K562 (cell line): ENCODE results near the gene DNAJB2. TPM values are rescaled to one million over a fixed set of nuclear protein-coding genes. Genes with fewer than 3 reads are reported as not detected.

Experiments used
- ASH1L ChIP-seq: fragments of 450-650 bp; IDR thresholded peaks from 2 replicates; pipeline ENCODE4 v1.6.1; 2018; ENCODE audit warnings: borderline replicate concordance, mild to moderate bottlenecking, low read depth; ENCODE audit not compliant: partially characterized antibody
- ATF7 ChIP-seq: fragments of 450-650 bp; IDR thresholded peaks from 2 replicates; pipeline ENCODE4 v1.7.1; 2014; ENCODE audit warnings: mild to moderate bottlenecking, moderate library complexity
- CCNT2 ChIP-seq: IDR thresholded peaks from 2 replicates; pipeline ENCODE4 v1.6.1; 2011; ENCODE audit warnings: borderline replicate concordance, low read depth, mild to moderate bottlenecking, moderate library complexity, mixed read lengths, low read length; ENCODE audit not compliant: insufficient read length; ENCODE audit errors: extremely low read depth
- CEBPB ChIP-seq: fragments of 450-650 bp; IDR thresholded peaks from 2 replicates; pipeline ENCODE4 v1.6.1; 2016; ENCODE audit warnings: missing genetic modification characterization, missing compliant biosample characterization
- GABPB2 ChIP-seq: fragments of 250-450 bp; sonication (Bioruptor Pico); conservative IDR thresholded peaks from 2 replicates; pipeline ENCODE4 v1.5.1; 2021; ENCODE audit warnings: mild to moderate bottlenecking
- GTF2F1 ChIP-seq: IDR thresholded peaks from 2 replicates; pipeline ENCODE4 v1.6.1; 2011; ENCODE audit warnings: low read depth, low read length, improper control_type of control experiment
- KLF16 ChIP-seq: IDR thresholded peaks from 2 replicates; pipeline ENCODE4 v1.6.1; 2016; ENCODE audit warnings: antibody characterized with exemption
- MCM3 ChIP-seq: fragments of 450-650 bp; IDR thresholded peaks from 2 replicates; pipeline ENCODE4 v1.6.1; 2016
- NBN ChIP-seq: fragments of 450-650 bp; IDR thresholded peaks from 2 replicates; pipeline ENCODE4 v1.6.1; 2016; ENCODE audit warnings: low read depth, mild to moderate bottlenecking
- NFE2 ChIP-seq: IDR thresholded peaks from 2 replicates; pipeline ENCODE4 v1.6.1; 2014; ENCODE audit warnings: antibody characterized with exemption, low read depth
- NONO ChIP-seq, 2 experiments: fragments of 200-400 bp in 1 of 2; fragments of 450-650 bp in 1 of 2; formaldehyde crosslinking in 1 of 2; IDR thresholded peaks; 2 replicates each; pipeline ENCODE4 v1.6.1; 2017; ENCODE audit warnings: low read depth in 2 of 2, mild to moderate bottlenecking in 2 of 2, moderate library complexity in 2 of 2, low read length in 1 of 2
- PHF21A ChIP-seq: fragments of 450-650 bp; IDR thresholded peaks from 2 replicates; pipeline ENCODE4 v1.6.1; 2017; ENCODE audit warnings: low read depth, borderline replicate concordance
- PHF8 ChIP-seq: fragments of 200-600 bp; sonication (generic); IDR thresholded peaks from 2 replicates; pipeline ENCODE4 v1.6.1; 2012; ENCODE audit warnings: mixed run types, mild to moderate bottlenecking, inconsistent platforms, low read length, moderate library complexity, borderline replicate concordance
- RAD21 ChIP-seq, 2 experiments: fragments of 250-450 bp in 1 of 2; fragments of 450-650 bp in 1 of 2; sonication (Bioruptor Pico) in 1 of 2; formaldehyde crosslinking in 1 of 2; IDR thresholded peaks in 1 of 2; conservative IDR thresholded peaks in 1 of 2; 2 replicates each; pipeline versions ENCODE4 v1.4.0 to v1.8.0; 2020 to 2022; ENCODE audit warnings: mild to moderate bottlenecking in 2 of 2, moderate library complexity in 1 of 2
- RB1 ChIP-seq: fragments of 450-650 bp; IDR thresholded peaks from 2 replicates; pipeline ENCODE4 v1.6.1; 2017; ENCODE audit warnings: low read depth, mild to moderate bottlenecking
- SMAD1 ChIP-seq: fragments of 150-350 bp; IDR thresholded peaks from 2 replicates; pipeline ENCODE4 v1.6.1; 2014; ENCODE audit warnings: low read length, low read depth; ENCODE audit not compliant: partially characterized antibody
- ZBTB17 ChIP-seq: fragments of 450-650 bp; formaldehyde crosslinking; IDR thresholded peaks from 2 replicates; pipeline ENCODE4 v1.4.0; 2020; ENCODE audit warnings: mild to moderate bottlenecking
- ZNF165 ChIP-seq: fragments of 250-450 bp; sonication (Bioruptor Pico); IDR thresholded peaks from 2 replicates; pipeline ENCODE4 v1.4.0; 2020; ENCODE audit warnings: borderline replicate concordance
- ZNF316 ChIP-seq: fragments of 450-650 bp; IDR thresholded peaks from 2 replicates; pipeline ENCODE4 v1.6.1; 2016
- ZNF444 ChIP-seq: fragments of 250-450 bp; sonication (Bioruptor Pico); IDR thresholded peaks from 2 replicates; pipeline ENCODE4 v1.4.0; 2020; ENCODE audit warnings: mild to moderate bottlenecking, moderate library complexity
- ZNF507 ChIP-seq: conservative IDR thresholded peaks from 2 replicates; pipeline ENCODE4 v1.6.1; 2017; ENCODE audit warnings: missing genetic modification characterization, missing compliant biosample characterization
- polyA plus RNA-seq, 8 experiments: library from polyadenylated mRNA; depleted of rRNA in 4 of 8; stranded (reverse) in 5 of 8; unstranded in 3 of 8; fragments of >200 nt; fragmentation: Nextera tagmentation in 2 of 8; fragmentation: Illumina TruSeq in 1 of 8; extraction: Ambion mirVana in 2 of 8; extraction: Trizol in 1 of 8; gene quantifications; 2 replicates each; pipeline versions ENCODE4 v1.2.1 to v1.2.3, GENCODE V29; 2011 to 2014; ENCODE audit warnings: inconsistent platforms in 1 of 8, missing spikeins in 1 of 8
- total RNA-seq, 7 experiments: library from RNA; depleted of rRNA in 6 of 7; stranded (reverse); fragments of >200 nt in 6 of 7; fragmentation: Illumina TruSeq in 2 of 7; extraction: Trizol in 2 of 7; gene quantifications; 2 replicates each; pipeline versions ENCODE4 v1.2.1 to v1.2.3, GENCODE V29; 2011 to 2021; ENCODE audit warnings: low replicate concordance in 1 of 7
- TF ChIP-seq, protein P1 (sequence below): fragments of 250-450 bp; sonication (Bioruptor Pico); IDR thresholded peaks from 2 replicates; pipeline ENCODE4 v1.4.0; 2020; ENCODE audit warnings: mild to moderate bottlenecking, moderate library complexity, borderline replicate concordance
- TF ChIP-seq, protein P2 (sequence below): fragments of 250-450 bp; sonication (Bioruptor Pico); IDR thresholded peaks from 2 replicates; pipeline ENCODE4 v1.5.0; 2021

Gene DNAJB2
- total and polyA plus RNA-seq, 9 of the 15 experiments (the other 6 are each of a cell fraction or from before 2014, with no cell fraction given): 0.08 to 3.0 (median 2.2) TPM; not detected in 1

DNA sequence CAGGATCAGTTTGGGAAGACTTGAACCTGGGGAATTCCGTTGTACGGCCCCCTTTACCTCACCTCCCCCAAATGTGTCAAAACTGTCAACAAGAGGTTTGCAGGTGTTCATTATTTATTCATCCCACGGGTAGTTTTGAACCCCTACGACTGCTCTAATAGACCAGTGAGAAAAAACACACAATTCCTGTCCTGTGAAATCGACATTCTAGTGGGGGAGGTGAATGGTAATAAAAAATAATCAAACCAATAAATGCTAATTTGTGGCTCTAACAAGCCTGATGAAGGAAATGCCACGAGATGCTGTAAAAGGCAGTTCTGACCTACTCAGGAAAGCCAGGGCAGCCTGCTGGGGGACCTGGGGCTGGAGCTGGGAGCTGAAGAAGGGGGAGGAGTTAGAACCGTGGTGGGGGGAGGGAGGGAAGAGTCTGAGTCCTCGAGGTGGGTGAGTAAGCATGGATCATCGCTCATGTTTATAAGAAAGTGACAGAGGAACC, 463 bp upstream of the DNAJB2 start (continued):
- TF ChIP-seq, protein P1, sequence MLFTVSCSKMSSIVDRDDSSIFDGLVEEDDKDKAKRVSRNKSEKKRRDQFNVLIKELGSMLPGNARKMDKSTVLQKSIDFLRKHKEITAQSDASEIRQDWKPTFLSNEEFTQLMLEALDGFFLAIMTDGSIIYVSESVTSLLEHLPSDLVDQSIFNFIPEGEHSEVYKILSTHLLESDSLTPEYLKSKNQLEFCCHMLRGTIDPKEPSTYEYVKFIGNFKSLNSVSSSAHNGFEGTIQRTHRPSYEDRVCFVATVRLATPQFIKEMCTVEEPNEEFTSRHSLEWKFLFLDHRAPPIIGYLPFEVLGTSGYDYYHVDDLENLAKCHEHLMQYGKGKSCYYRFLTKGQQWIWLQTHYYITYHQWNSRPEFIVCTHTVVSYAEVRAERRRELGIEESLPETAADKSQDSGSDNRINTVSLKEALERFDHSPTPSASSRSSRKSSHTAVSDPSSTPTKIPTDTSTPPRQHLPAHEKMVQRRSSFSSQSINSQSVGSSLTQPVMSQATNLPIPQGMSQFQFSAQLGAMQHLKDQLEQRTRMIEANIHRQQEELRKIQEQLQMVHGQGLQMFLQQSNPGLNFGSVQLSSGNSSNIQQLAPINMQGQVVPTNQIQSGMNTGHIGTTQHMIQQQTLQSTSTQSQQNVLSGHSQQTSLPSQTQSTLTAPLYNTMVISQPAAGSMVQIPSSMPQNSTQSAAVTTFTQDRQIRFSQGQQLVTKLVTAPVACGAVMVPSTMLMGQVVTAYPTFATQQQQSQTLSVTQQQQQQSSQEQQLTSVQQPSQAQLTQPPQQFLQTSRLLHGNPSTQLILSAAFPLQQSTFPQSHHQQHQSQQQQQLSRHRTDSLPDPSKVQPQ (CRISPR knock-in tag): no peak
- TF ChIP-seq MCM3 (no peak), ZNF507 (tag) (no peak), GTF2F1 (no peak), NBN (peak; percentile 28; the same call in 1 of the 2 replicates), CCNT2 (no peak), PHF21A (no peak), NFE2 (peak; percentile 37; the same call in 1 of the 2 replicates), PHF8 (peak; percentile 33; the same call in 1 of the 2 replicates), KLF16 (no peak), ASH1L (no peak), SMAD1 (no peak), ZBTB17 (CRISPR knock-in tag) (no peak), ZNF165 (CRISPR knock-in tag) (no peak), RAD21 (CRISPR knock-in tag; conservative IDR thresholded peaks at IDR 0.05 in 1 of 2, IDR thresholded peaks at IDR 0.05 in 1 of 2) (0 out of 4 replicates have a peak, but pooled peaks of 1 of the 2 experiments have one; percentile 12), GABPB2 (CRISPR knock-in tag) (no peak), ZNF316 (peak; percentile 25; the same call in 1 of the 2 replicates), RB1 (no peak), ZNF444 (CRISPR knock-in tag) (no peak), CEBPB (tag) (no peak), ATF7 (no peak), NONO (IDR thresholded peaks at IDR 0.05; ENCODE audit: low read depth in 2 of 2, low read length in 1 of 2) (no peak)
- TF ChIP-seq, protein P2, sequence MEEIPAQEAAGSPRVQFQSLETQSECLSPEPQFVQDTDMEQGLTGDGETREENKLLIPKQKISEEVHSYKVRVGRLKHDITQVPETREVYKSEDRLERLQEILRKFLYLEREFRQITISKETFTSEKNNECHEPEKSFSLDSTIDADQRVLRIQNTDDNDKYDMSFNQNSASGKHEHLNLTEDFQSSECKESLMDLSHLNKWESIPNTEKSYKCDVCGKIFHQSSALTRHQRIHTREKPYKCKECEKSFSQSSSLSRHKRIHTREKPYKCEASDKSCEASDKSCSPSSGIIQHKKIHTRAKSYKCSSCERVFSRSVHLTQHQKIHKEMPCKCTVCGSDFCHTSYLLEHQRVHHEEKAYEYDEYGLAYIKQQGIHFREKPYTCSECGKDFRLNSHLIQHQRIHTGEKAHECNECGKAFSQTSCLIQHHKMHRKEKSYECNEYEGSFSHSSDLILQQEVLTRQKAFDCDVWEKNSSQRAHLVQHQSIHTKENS (CRISPR knock-in tag): no peak
